Suprapubic skin (tissue), 3 donors: ENCODE results near the gene HIGD2A.

Experiments
- POLR2A ChIP-seq, 2 donors: fragments of 450-650 bp; IDR thresholded peaks; one replicate each; pipeline ENCODE4 v1.6.1; 2017; ENCODE audit warnings: antibody characterized with exemption in 2 of 2, mild to moderate bottlenecking in 2 of 2, moderate library complexity in 2 of 2
- TF ChIP-seq, protein P1 (sequence below), 2 donors: fragments of 200-600 bp in 1 of 2; fragments of 450-650 bp in 1 of 2; sonication (generic) in 1 of 2; IDR thresholded peaks; one replicate each; pipeline ENCODE4 v1.5.1; 2016 to 2019; ENCODE audit warnings: antibody characterized with exemption in 2 of 2, mild to moderate bottlenecking in 1 of 2, moderate library complexity in 1 of 2

DNA sequence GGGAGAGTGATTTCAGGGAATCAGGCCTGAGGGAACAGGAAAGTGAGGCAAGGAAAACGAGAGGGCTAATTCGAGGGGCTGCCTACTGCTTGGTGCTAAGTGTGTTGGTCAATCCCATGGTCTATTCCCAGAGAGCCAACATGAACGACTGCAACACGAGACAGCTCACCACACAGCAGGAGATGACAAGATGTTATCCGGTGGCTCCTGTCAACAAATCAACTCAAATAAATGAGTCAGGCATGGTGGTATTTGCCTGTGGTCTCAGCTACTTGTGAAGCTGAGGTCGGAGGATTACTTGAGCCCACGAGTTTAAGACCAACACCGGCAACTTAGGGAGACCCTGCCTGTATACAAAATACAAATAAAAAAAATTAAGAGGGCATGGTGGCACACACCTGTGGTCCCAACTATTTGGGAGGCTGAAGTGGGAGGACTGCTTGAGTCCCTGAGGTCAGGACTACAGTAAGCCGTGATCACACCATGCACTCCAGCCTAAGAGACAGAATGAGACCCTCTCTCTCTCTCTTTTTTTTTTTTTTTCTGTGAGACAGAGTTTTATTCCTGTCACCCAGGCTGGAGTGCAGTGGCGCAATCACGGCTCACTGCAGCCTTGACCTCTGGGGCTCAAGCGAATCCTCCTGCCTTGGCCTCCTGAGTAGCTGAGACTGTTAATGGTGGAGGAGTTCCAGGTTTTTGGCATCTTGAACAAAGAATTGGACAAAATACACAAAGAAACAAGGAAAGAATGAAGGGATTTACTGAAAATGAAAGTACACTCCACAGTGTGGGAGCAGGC, 50.6 kb downstream of the HIGD2A start:
- TF ChIP-seq, protein P1, sequence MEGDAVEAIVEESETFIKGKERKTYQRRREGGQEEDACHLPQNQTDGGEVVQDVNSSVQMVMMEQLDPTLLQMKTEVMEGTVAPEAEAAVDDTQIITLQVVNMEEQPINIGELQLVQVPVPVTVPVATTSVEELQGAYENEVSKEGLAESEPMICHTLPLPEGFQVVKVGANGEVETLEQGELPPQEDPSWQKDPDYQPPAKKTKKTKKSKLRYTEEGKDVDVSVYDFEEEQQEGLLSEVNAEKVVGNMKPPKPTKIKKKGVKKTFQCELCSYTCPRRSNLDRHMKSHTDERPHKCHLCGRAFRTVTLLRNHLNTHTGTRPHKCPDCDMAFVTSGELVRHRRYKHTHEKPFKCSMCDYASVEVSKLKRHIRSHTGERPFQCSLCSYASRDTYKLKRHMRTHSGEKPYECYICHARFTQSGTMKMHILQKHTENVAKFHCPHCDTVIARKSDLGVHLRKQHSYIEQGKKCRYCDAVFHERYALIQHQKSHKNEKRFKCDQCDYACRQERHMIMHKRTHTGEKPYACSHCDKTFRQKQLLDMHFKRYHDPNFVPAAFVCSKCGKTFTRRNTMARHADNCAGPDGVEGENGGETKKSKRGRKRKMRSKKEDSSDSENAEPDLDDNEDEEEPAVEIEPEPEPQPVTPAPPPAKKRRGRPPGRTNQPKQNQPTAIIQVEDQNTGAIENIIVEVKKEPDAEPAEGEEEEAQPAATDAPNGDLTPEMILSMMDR (IDR thresholded peaks at IDR 0.05) = no peak
- no peak for TF ChIP-seq POLR2A (IDR thresholded peaks at IDR 0.05)
